ENCODE results near the gene AQP3.

Gene AQP3

GRCh38 chr9:33430942-33431341, 16.5 kb downstream of the AQP3 start:
- TF ChIP-seq NFIC (IDR thresholded peaks at IDR 0.05) (no peak), YY1 (IDR thresholded peaks at IDR 0.05; ENCODE audit: low read depth) (no peak), TEAD4 (IDR thresholded peaks at IDR 0.05) (no peak), USF1 (IDR thresholded peaks at IDR 0.05) (no peak), EP300 (IDR thresholded peaks at IDR 0.05; ENCODE audit: borderline replicate concordance) (no peak), TCF12 (IDR thresholded peaks at IDR 0.05; ENCODE audit: low read depth) (no peak), CEBPB (IDR thresholded peaks at IDR 0.05) (no peak), EGR1 (IDR thresholded peaks at IDR 0.05) (no peak), CREB1 (IDR thresholded peaks at IDR 0.05; ENCODE audit: low read depth) (no peak), TAF1 (IDR thresholded peaks at IDR 0.05; ENCODE audit: low read depth) (no peak), FOXM1 (IDR thresholded peaks at IDR 0.05; ENCODE audit: borderline replicate concordance, low read depth) (no peak), ZBTB7A (IDR thresholded peaks at IDR 0.05; ENCODE audit: low read depth) (no peak), RAD21 (IDR thresholded peaks at IDR 0.05; ENCODE audit: low read depth) (no peak)
- TF ChIP-seq, protein P1, sequence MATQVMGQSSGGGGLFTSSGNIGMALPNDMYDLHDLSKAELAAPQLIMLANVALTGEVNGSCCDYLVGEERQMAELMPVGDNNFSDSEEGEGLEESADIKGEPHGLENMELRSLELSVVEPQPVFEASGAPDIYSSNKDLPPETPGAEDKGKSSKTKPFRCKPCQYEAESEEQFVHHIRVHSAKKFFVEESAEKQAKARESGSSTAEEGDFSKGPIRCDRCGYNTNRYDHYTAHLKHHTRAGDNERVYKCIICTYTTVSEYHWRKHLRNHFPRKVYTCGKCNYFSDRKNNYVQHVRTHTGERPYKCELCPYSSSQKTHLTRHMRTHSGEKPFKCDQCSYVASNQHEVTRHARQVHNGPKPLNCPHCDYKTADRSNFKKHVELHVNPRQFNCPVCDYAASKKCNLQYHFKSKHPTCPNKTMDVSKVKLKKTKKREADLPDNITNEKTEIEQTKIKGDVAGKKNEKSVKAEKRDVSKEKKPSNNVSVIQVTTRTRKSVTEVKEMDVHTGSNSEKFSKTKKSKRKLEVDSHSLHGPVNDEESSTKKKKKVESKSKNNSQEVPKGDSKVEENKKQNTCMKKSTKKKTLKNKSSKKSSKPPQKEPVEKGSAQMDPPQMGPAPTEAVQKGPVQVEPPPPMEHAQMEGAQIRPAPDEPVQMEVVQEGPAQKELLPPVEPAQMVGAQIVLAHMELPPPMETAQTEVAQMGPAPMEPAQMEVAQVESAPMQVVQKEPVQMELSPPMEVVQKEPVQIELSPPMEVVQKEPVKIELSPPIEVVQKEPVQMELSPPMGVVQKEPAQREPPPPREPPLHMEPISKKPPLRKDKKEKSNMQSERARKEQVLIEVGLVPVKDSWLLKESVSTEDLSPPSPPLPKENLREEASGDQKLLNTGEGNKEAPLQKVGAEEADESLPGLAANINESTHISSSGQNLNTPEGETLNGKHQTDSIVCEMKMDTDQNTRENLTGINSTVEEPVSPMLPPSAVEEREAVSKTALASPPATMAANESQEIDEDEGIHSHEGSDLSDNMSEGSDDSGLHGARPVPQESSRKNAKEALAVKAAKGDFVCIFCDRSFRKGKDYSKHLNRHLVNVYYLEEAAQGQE (IDR thresholded peaks at IDR 0.05; ENCODE audit: low read depth), result no peak
- TF ChIP-seq, protein P2, sequence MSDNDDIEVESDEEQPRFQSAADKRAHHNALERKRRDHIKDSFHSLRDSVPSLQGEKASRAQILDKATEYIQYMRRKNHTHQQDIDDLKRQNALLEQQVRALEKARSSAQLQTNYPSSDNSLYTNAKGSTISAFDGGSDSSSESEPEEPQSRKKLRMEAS (IDR thresholded peaks at IDR 0.05), result no peak

DNA sequence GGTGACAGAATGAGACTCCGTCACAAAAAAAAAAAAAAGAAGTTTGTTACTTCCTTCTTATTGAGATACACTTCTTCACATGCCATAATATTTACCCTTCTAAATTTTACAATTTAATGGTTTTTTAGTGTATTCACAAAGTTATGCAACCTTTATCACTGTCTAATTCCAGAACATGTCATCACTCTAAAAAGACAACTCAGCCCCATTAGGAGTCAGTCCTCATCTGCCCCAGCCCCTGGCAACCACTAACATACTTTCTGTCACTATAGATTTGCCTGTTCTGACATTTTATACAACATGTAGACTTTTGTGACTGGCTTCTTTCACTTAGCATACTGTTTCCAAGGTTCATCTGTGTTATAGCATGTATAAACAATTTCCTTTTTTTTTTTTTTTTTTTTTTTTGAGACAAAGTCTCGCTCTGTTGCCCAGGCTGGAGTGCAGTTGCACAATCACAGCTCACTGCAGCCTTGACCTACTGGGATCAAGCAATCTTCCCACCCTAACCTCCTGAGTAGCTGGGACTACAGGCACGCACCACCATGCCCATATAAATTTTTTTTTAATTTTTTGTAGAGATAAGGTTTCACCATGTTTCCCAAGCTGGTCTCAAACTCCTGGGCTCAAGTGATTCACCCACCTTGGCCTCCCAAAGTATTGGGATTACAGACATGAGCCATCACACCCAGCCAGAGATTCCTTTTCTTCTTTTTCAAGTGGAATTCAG, 18.0 kb downstream of the AQP3 start:
- TF ChIP-seq CEBPB (IDR thresholded peaks at IDR 0.05), result peak; percentile 74
- no peak for TF ChIP-seq EP300 (IDR thresholded peaks at IDR 0.05; ENCODE audit: borderline replicate concordance)

DNA sequence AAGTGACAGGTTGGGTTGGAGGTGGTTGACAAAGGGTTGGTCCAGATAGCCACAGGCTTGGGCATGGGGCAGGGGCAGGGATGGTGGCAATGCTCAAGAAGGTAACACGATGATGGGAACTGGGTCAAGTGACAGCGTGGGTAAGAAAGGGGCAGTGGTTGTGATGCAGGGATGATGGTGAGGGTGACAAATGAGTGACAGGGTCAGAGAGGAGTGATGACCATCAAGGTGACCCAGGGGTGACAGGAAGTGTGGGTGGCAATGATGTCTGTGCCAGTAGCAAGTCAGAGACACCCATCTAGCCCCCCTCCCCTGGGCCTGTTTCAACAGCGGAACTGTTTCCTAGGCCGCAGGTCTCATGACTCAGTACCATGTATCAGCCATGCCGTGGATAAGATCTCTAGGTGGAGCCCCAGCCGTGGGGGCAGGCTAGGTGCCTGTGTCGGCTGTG, 20.5 kb downstream of the AQP3 start:
- no peak for TF ChIP-seq TEAD4 (IDR thresholded peaks at IDR 0.05)
- TF ChIP-seq, protein P2 (IDR thresholded peaks at IDR 0.05), result no peak
- no peak for TF ChIP-seq CREB1 (IDR thresholded peaks at IDR 0.05; ENCODE audit: low read depth)
- TF ChIP-seq YY1 (IDR thresholded peaks at IDR 0.05; ENCODE audit: low read depth), result no peak
- TF ChIP-seq TCF12 (IDR thresholded peaks at IDR 0.05; ENCODE audit: low read depth), result no peak
- TF ChIP-seq NFIC (IDR thresholded peaks at IDR 0.05), result no peak
- no peak for TF ChIP-seq FOXM1 (IDR thresholded peaks at IDR 0.05; ENCODE audit: borderline replicate concordance, low read depth)
- TF ChIP-seq CEBPB (IDR thresholded peaks at IDR 0.05), result no peak
- TF ChIP-seq USF1 (IDR thresholded peaks at IDR 0.05), result no peak
- TF ChIP-seq RAD21 (IDR thresholded peaks at IDR 0.05; ENCODE audit: low read depth), result no peak
- TF ChIP-seq, protein P1 (IDR thresholded peaks at IDR 0.05; ENCODE audit: low read depth), result no peak
- TF ChIP-seq ZBTB7A (IDR thresholded peaks at IDR 0.05; ENCODE audit: low read depth), result no peak
- no peak for TF ChIP-seq TAF1 (IDR thresholded peaks at IDR 0.05; ENCODE audit: low read depth)

DNA sequence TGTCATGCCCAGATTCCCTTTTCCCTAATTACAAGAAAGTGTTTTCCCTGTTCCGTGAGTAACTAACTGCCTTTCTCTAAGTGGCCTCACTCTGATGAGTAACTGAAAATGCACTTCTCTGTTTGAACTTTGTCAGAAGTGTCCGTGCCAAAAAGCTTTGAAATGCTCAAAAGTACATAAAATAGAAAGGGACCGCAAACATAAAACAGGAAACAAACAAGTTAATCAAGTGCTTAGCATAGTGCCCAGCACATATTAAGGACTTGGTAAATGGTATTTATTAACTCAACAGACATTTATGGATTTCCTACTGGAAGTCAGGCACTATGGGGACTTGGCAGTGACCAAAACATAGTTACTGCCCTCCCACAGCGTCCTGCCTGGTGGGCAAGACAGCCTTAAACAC, 22.3 kb downstream of the AQP3 start:
- TF ChIP-seq USF1 (IDR thresholded peaks at IDR 0.05), result no peak
- TF ChIP-seq YY1 (IDR thresholded peaks at IDR 0.05; ENCODE audit: low read depth), result no peak
- no peak for TF ChIP-seq EP300 (IDR thresholded peaks at IDR 0.05; ENCODE audit: borderline replicate concordance)
- TF ChIP-seq ZBTB7A (IDR thresholded peaks at IDR 0.05; ENCODE audit: low read depth), result no peak
- no peak for TF ChIP-seq CEBPB (IDR thresholded peaks at IDR 0.05)
- no peak for TF ChIP-seq EGR1 (IDR thresholded peaks at IDR 0.05)
- TF ChIP-seq, protein P1 (IDR thresholded peaks at IDR 0.05; ENCODE audit: low read depth), result no peak
- TF ChIP-seq CREB1 (IDR thresholded peaks at IDR 0.05; ENCODE audit: low read depth), result no peak
- no peak for TF ChIP-seq TCF12 (IDR thresholded peaks at IDR 0.05; ENCODE audit: low read depth)
- TF ChIP-seq NFIC (IDR thresholded peaks at IDR 0.05), result no peak
- no peak for TF ChIP-seq RAD21 (IDR thresholded peaks at IDR 0.05; ENCODE audit: low read depth)
- TF ChIP-seq TEAD4 (IDR thresholded peaks at IDR 0.05), result no peak
- TF ChIP-seq TAF1 (IDR thresholded peaks at IDR 0.05; ENCODE audit: low read depth), result no peak

Measured in Ishikawa (cell line).